GM21367 (cell line): ENCODE data around the gene TULP4.
A peak's percentile ranks its signal among the peaks of the same experiment; 100 is the strongest.
"Not testable (repeated sequence)": the region's sequence is repeated elsewhere in the genome, so short reads cannot be mapped to it uniquely, and the experiment has no call there.

ENCODE experiments used
- ATAC-seq: cut with Tn5 transposase; IDR thresholded peaks from one replicate; pipeline ENCODE4 v1.9.1; 2021; ENCODE audit not compliant: unreplicated experiment

TULP4 gene

GRCh38 chr6:158295976-158296853 lies 16.1 kb upstream of the TULP4 start:
- not testable (repeated sequence) for ATAC-seq

GRCh38 chr6:158296854-158297324 lies 15.4 kb upstream of the TULP4 start:
- not testable (repeated sequence) for ATAC-seq

GRCh38 chr6:158297657-158298056 lies 14.6 kb upstream of the TULP4 start:
- not testable (repeated sequence) for ATAC-seq

GRCh38 chr6:158300306-158301143 lies 11.7 kb upstream of the TULP4 start:
- ATAC-seq, result not testable (repeated sequence)

GRCh38 chr6:158301561-158301960 lies 10.7 kb upstream of the TULP4 start:
- ATAC-seq, result not testable (repeated sequence)

GRCh38 chr6:158302195-158302796 lies 10.0 kb upstream of the TULP4 start:
- not testable (repeated sequence) for ATAC-seq

- ATAC-seq, result no peak
These were observed 9.0 kb upstream of the TULP4 start for GRCh38 chr6:158303210-158303731.

GRCh38 chr6:158304254-158304653 lies 8.0 kb upstream of the TULP4 start:
- no peak for ATAC-seq

GRCh38 chr6:158309814-158310213 lies 2.5 kb upstream of the TULP4 start:
- no peak for ATAC-seq

- ATAC-seq, result no peak
These were observed 1.1 kb upstream of the TULP4 start for GRCh38 chr6:158311193-158311592.

- no peak for ATAC-seq
These were observed 639 bp upstream of the TULP4 start for GRCh38 chr6:158311626-158312025.

GRCh38 chr6:158312672-158313397 lies 570 bp downstream of the TULP4 start:
- ATAC-seq, result no peak

- peak; percentile 54 for ATAC-seq
These were observed 1.7 kb downstream of the TULP4 start for GRCh38 chr6:158313989-158314388.

- ATAC-seq, result no peak
These were observed 2.5 kb downstream of the TULP4 start for GRCh38 chr6:158314737-158315136.

GRCh38 chr6:158316022-158316421 lies 3.8 kb downstream of the TULP4 start:
- no peak for ATAC-seq

GRCh38 chr6:158321960-158322359 lies 9.7 kb downstream of the TULP4 start:
- no peak for ATAC-seq

GRCh38 chr6:158322400-158322723 lies 10.1 kb downstream of the TULP4 start:
- ATAC-seq, result no peak

- peak; percentile 51 for ATAC-seq
These were observed 10.7 kb downstream of the TULP4 start for GRCh38 chr6:158322724-158323560.

GRCh38 chr6:158323561-158323958 lies 11.3 kb downstream of the TULP4 start:
- peak; percentile 23 for ATAC-seq

- no peak for ATAC-seq
These were observed 11.9 kb downstream of the TULP4 start for GRCh38 chr6:158324136-158324535.
